Stimulated activated CD8-positive, alpha-beta memory T cell treated with anti-CD3 and anti-CD28 coated beads, Interleukin-12 subunit alpha, Interleukin-12 subunit beta, amount 100 ng/mL, for 4 hours (primary cell): Measurements from ENCODE around the gene PITPNC1.

Experiments used
- DNase-seq: peaks from one replicate; pipeline ENCODE4 v3.0.0-alpha.2; 2020; ENCODE audit warnings: low read depth

PITPNC1 gene

GRCh38 chr17:67434061-67434525 lies 57.0 kb downstream of the PITPNC1 start:
- DNase-seq, result peak; percentile 34

GRCh38 chr17:67435122-67435521 lies 58.0 kb downstream of the PITPNC1 start:
- DNase-seq, result peak; percentile 22

- DNase-seq, result no peak
These were observed 58.7 kb downstream of the PITPNC1 start for GRCh38 chr17:67435786-67436185.

GRCh38 chr17:67436233-67436632 lies 59.2 kb downstream of the PITPNC1 start:
- DNase-seq, result no peak

GRCh38 chr17:67438667-67439066 lies 61.6 kb downstream of the PITPNC1 start:
- no peak for DNase-seq

- no peak for DNase-seq
These were observed 62.2 kb downstream of the PITPNC1 start for GRCh38 chr17:67439269-67439668.

GRCh38 chr17:67440277-67441051 lies 63.4 kb downstream of the PITPNC1 start:
- no peak for DNase-seq

GRCh38 chr17:67441052-67441895 lies 64.2 kb downstream of the PITPNC1 start:
- peak; percentile 60 for DNase-seq

GRCh38 chr17:67441896-67442219 lies 64.8 kb downstream of the PITPNC1 start:
- DNase-seq, result no peak

- no peak for DNase-seq
These were observed 65.9 kb downstream of the PITPNC1 start for GRCh38 chr17:67442787-67443624.

GRCh38 chr17:67443931-67444595 lies 67.0 kb downstream of the PITPNC1 start:
- no peak for DNase-seq

GRCh38 chr17:67448449-67448848 lies 71.4 kb downstream of the PITPNC1 start:
- DNase-seq, result no peak

- no peak for DNase-seq
These were observed 72.0 kb downstream of the PITPNC1 start for GRCh38 chr17:67449065-67449464.

- no peak for DNase-seq
These were observed 73.0 kb downstream of the PITPNC1 start for GRCh38 chr17:67449845-67450755.

- DNase-seq, result no peak
These were observed 75.8 kb downstream of the PITPNC1 start for GRCh38 chr17:67452681-67453554.

- no peak for DNase-seq
These were observed 79.0 kb downstream of the PITPNC1 start for GRCh38 chr17:67456103-67456502.

- DNase-seq, result no peak
These were observed 79.8 kb downstream of the PITPNC1 start for GRCh38 chr17:67456889-67457288.

GRCh38 chr17:67458203-67458602 lies 81.1 kb downstream of the PITPNC1 start:
- no peak for DNase-seq

- no peak for DNase-seq
These were observed 82.9 kb downstream of the PITPNC1 start for GRCh38 chr17:67459985-67460384.
